GM23248 (cell line): ENCODE measurements around the gene FH. TPM values are rescaled to one million over a fixed set of nuclear protein-coding genes. Genes with fewer than 3 reads are reported as not detected.

Source experiments
- DNase-seq: peaks from one replicate; pipeline ENCODE4 v3.0.0-alpha.2; 2015
- H2AFZ ChIP-seq: fragments of 200-600 bp; sonication (generic); 2 replicates; pipeline ENCODE4 v1.6.1; 2016; ENCODE audit warnings: antibody characterized with exemption
- H3F3A ChIP-seq: fragments of 200-600 bp; sonication (generic); 2 replicates; pipeline ENCODE4 v1.6.1; 2016; ENCODE audit warnings: mild to moderate bottlenecking, antibody characterized with exemption, mixed run types; ENCODE audit not compliant: insufficient read depth
- H3K27ac ChIP-seq: fragments of 200-600 bp; sonication (generic); 2 replicates; pipeline ENCODE4 v1.5.1; 2016; ENCODE audit warnings: mild to moderate bottlenecking
- H3K27me3 ChIP-seq: fragments of 200-600 bp; sonication (generic); replicated peaks from 2 replicates; pipeline ENCODE4 v1.6.1; 2016; ENCODE audit warnings: mild to moderate bottlenecking; ENCODE audit not compliant: insufficient read depth
- H3K36me3 ChIP-seq: fragments of 200-600 bp; sonication (generic); 2 replicates; pipeline ENCODE4 v1.6.1; 2016; ENCODE audit warnings: low read depth, mild to moderate bottlenecking
- H3K4me1 ChIP-seq: fragments of 200-600 bp; sonication (generic); 2 replicates; pipeline ENCODE4 v1.6.1; 2016; ENCODE audit warnings: mild to moderate bottlenecking; ENCODE audit not compliant: insufficient read depth
- H3K4me2 ChIP-seq: fragments of 200-600 bp; sonication (generic); one replicate; pipeline ENCODE4 v1.6.1; 2016; ENCODE audit warnings: mild to moderate bottlenecking; ENCODE audit not compliant: unreplicated experiment
- H3K4me3 ChIP-seq: fragments of 200-600 bp; sonication (generic); 2 replicates; pipeline ENCODE4 v1.5.1; 2016; ENCODE audit warnings: mild to moderate bottlenecking
- H3K79me2 ChIP-seq: fragments of 200-600 bp; sonication (generic); 2 replicates; pipeline ENCODE4 v1.6.1; 2016; ENCODE audit warnings: mild to moderate bottlenecking; ENCODE audit not compliant: insufficient read depth
- H3K9ac ChIP-seq: fragments of 200-600 bp; sonication (generic); 2 replicates; pipeline ENCODE4 v1.6.1; 2016; ENCODE audit warnings: mild to moderate bottlenecking
- H3K9me2 ChIP-seq: fragments of 200-600 bp; sonication (generic); 2 replicates; pipeline ENCODE4 v1.6.1; 2016; ENCODE audit warnings: mixed run types, mild to moderate bottlenecking, moderate library complexity; ENCODE audit not compliant: insufficient read depth
- H3K9me3 ChIP-seq: fragments of 200-600 bp; sonication (generic); one replicate; pipeline ENCODE4 v1.6.1; 2017; ENCODE audit warnings: low read depth
- H4K20me1 ChIP-seq: fragments of 200-600 bp; sonication (generic); 2 replicates; pipeline ENCODE4 v1.6.0; 2016; ENCODE audit not compliant: insufficient read depth
- EZH2 ChIP-seq: fragments of 200-600 bp; sonication (generic); IDR thresholded peaks from 2 replicates; pipeline ENCODE4 v1.6.1; 2018; ENCODE audit warnings: antibody characterized with exemption, mild to moderate bottlenecking; ENCODE audit not compliant: insufficient read depth, poor library complexity, severe bottlenecking
- EZH2phosphoT487 ChIP-seq: fragments of 200-600 bp; sonication (generic); IDR thresholded peaks from 2 replicates; pipeline ENCODE4 v1.6.1; 2018; ENCODE audit warnings: antibody characterized with exemption, moderate library complexity, mild to moderate bottlenecking, low read depth; ENCODE audit not compliant: insufficient read depth
- WGBS, 2 experiments: methylation state at CpG; one replicate each; pipeline ENCODE4 v1.1.6; 2015 to 2017; ENCODE audit warnings: low lambda C conversion rate in 2 of 2, low coverage in 1 of 2; ENCODE audit errors: missing lambda C conversion rate in 2 of 2; 5-methylcytosine and 5-hydroxymethylcytosine counted together
- in situ Hi-C: fragments of 300-500 bp; cut with MboI; formaldehyde crosslinking; loops from 2 replicates; pipeline ENCODE4 v1.15.0; 2020
- polyA plus RNA-seq: library from polyadenylated mRNA; unstranded; fragments of >200 nt; fragmentation: Nextera tagmentation; extraction: Ambion mirVana; gene quantifications from 2 replicates; pipeline ENCODE4 v1.2.1, GENCODE V29; 2016
- total RNA-seq: library from RNA; depleted of rRNA; stranded (reverse); fragments of >200 nt; shearing (Covaris generic); gene quantifications from 2 replicates; pipeline ENCODE4 v1.2.3, GENCODE V29; 2014

The FH gene
- total and polyA plus RNA-seq, 2 experiments from 2014 or later = 63.1 to 71.7 TPM

GRCh38 chr1:241536304-241536703 lies 16.7 kb upstream of the FH start:
- no peaks in the 10 kb centered on the region for H4K20me1 ChIP-seq
- DNase-seq = peak; percentile 8
- no peak overlapping the region for H2AFZ ChIP-seq
- H3K9ac ChIP-seq = no peak overlapping the region
- no peak overlapping the region for H3K4me2 ChIP-seq
- 38 to 73% methylated on average over 1 of the region's 1 CpG for WGBS, 2 experiments
- no peaks in the 10 kb centered on the region for H3K79me2 ChIP-seq
- no peak overlapping the region for H3K4me3 ChIP-seq
- no peaks in the 10 kb centered on the region for H3K36me3 ChIP-seq
- no peaks in the 10 kb centered on the region for H3K9me2 ChIP-seq
- TF ChIP-seq EZH2 (no peak), EZH2phosphoT487 (no peak)
- H3K9me3 ChIP-seq = no peaks in the 10 kb centered on the region
- H3F3A ChIP-seq = no peaks in the 10 kb centered on the region
- H3K27ac ChIP-seq = no peak overlapping the region
- H3K27me3 ChIP-seq = no peaks in the 10 kb centered on the region
- no peaks in the 10 kb centered on the region for H3K4me1 ChIP-seq
- in situ Hi-C loops = loop anchor here (10.0 kb wide), 1 partner anchor 298 kb away; no protein-coding TSS in a partner anchor

- no peaks in the 10 kb centered on the region for H4K20me1 ChIP-seq
- no peak for DNase-seq
- H3K79me2 ChIP-seq = no peaks in the 10 kb centered on the region
- H3K9me2 ChIP-seq = no peaks in the 10 kb centered on the region
- no peak for TF ChIP-seq EZH2
- no peak for TF ChIP-seq EZH2phosphoT487
- no peak overlapping the region for H3K9ac ChIP-seq
- in situ Hi-C loops = loop anchor here (10.0 kb wide), 1 partner anchor 301 kb away; no protein-coding TSS in a partner anchor
- 54 to 62% methylated on average over 5 of the region's 5 CpGs for WGBS, 2 experiments
- H3K4me3 ChIP-seq = no peak overlapping the region
- H3K4me1 ChIP-seq = no peaks in the 10 kb centered on the region
- H3F3A ChIP-seq = no peaks in the 10 kb centered on the region
- H3K27me3 ChIP-seq = no peaks in the 10 kb centered on the region
- no peak overlapping the region for H3K4me2 ChIP-seq
- H3K36me3 ChIP-seq = no peaks in the 10 kb centered on the region
- H2AFZ ChIP-seq = no peak overlapping the region
- H3K9me3 ChIP-seq = no peaks in the 10 kb centered on the region
- H3K27ac ChIP-seq = no peak overlapping the region
Measured at GRCh38 chr1:241533326-241534115, 14.0 kb upstream of the FH start.

- DNase-seq = no peak
- in situ Hi-C loops = loop anchor here (10.0 kb wide), 1 partner anchor 302 kb away; no protein-coding TSS in a partner anchor
Measured at GRCh38 chr1:241532864-241533263, 13.3 kb upstream of the FH start.

DNA sequence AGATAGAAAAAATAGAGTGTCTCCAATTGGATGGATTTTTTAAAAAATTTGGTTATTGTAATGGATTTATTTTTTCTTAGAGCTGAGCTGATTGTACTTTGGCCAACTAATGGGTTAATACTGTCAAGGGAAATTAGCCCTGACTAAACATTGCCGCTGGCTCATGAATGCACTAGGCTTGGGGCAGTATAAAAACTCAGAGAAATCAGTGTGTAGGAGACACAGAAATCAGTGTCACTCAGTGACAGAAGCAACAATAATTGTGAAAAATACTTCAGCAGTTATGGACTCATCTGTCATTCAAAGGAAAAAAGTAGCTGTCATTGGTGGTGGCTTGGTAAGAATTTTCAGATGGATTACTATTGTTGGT lies 12.6 kb upstream of the FH start, which contains the start of gene KMO:
KMO (plus strand) TSS at position 217 of the 370 bp plus-strand sequence; CDS start at position 284, 67 bp downstream.
- 0 to 2% methylated on average over 1 of the region's 1 CpG for WGBS, 2 experiments
- H3K27ac ChIP-seq = peak within 1 kb of the TSS; percentile 32

More at GRCh38 chr1:241532864-241533263, 13.3 kb upstream of the FH start:
- Histone ChIP-seq H3K4me3 (no peak overlapping the region), H3K9ac (no peak overlapping the region), H4K20me1 (no peaks in the 10 kb centered on the region), H3K79me2 (no peaks in the 10 kb centered on the region), H3K4me2 (no peak overlapping the region), H3K9me2 (no peaks in the 10 kb centered on the region), H3K9me3 (no peaks in the 10 kb centered on the region), H2AFZ (no peak overlapping the region), H3K36me3 (no peaks in the 10 kb centered on the region), H3K4me1 (no peaks in the 10 kb centered on the region), H3K27ac (no peak overlapping the region), H3K27me3 (no peaks in the 10 kb centered on the region), H3F3A (no peaks in the 10 kb centered on the region)
- TF ChIP-seq EZH2 (no peak), EZH2phosphoT487 (no peak)
- WGBS, 2 experiments = 88% methylated on average over 7 of the region's 7 CpGs

More for the DNA sequence above, 12.6 kb upstream of the FH start, which contains the start of gene KMO:
- Histone ChIP-seq H3K27me3 (no peaks in the 10 kb centered on the region), H3K9me2 (no peaks in the 10 kb centered on the region), H3K79me2 (no peaks in the 10 kb centered on the region), H3K36me3 (no peaks in the 10 kb centered on the region), H4K20me1 (no peaks in the 10 kb centered on the region), H3F3A (no peaks in the 10 kb centered on the region), H3K9ac (peak within 1 kb of the TSS; percentile 71), H3K4me3 (peak within 1 kb of the TSS; percentile 92), H3K4me2 (peak within 1 kb of the TSS; percentile 98), H2AFZ (peak within 1 kb of the TSS; percentile 97), H3K4me1 (no peaks in the 10 kb centered on the region), H3K9me3 (no peaks in the 10 kb centered on the region)
- in situ Hi-C loops = loop anchor here (10.0 kb wide), 1 partner anchor 303 kb away; no protein-coding TSS in a partner anchor
- TF ChIP-seq EZH2phosphoT487 (no peak), EZH2 (no peak)
- DNase-seq = peak; percentile 54
